ENCODE data around the gene VAMP1.

GRCh38 chr12:6478416-6478815 lies 7.9 kb upstream of the VAMP1 start:
- TF ChIP-seq CTCF (conservative IDR thresholded peaks at IDR 0.05; ENCODE audit: low read depth, low read length) (no peak), EZH2 (IDR thresholded peaks at IDR 0.05; ENCODE audit: low read length, unreplicated experiment) (no peak)
